AG04449 (cell line): Measurements from ENCODE around the gene CCT8.

Experiments
- CTCF ChIA-PET: fragments of 350-600 bp; formaldehyde crosslinking; extraction: SDS; loops from one replicate; lab custom pipeline; 2021; ENCODE audit warnings: antibody characterized with exemption; lab: Yijun Ruan, JAX
- POLR2A ChIA-PET: fragments of 400-600, 350-600 bp; formaldehyde crosslinking; extraction: SDS; loops from one replicate; lab custom pipeline; 2020; ENCODE audit warnings: antibody characterized with exemption, inconsistent platforms; lab: Yijun Ruan, JAX
- DNase-seq: peaks from one replicate; pipeline ENCODE4 v3.0.0-alpha.2; 2010; ENCODE audit warnings: low read depth, low spot score
- H3K4me3 ChIP-seq: 2 replicates; pipeline ENCODE4 v1.5.1; 2011; ENCODE audit warnings: low read depth, mild to moderate bottlenecking, control low read depth, low read length
- CTCF ChIP-seq: IDR thresholded peaks from one replicate; pipeline ENCODE4 v1.5.1; 2011; ENCODE audit warnings: mild to moderate bottlenecking, moderate library complexity, low read length, control low read depth, inconsistent platforms; ENCODE audit not compliant: insufficient read depth; ENCODE audit errors: missing control alignments

CCT8 gene

DNA sequence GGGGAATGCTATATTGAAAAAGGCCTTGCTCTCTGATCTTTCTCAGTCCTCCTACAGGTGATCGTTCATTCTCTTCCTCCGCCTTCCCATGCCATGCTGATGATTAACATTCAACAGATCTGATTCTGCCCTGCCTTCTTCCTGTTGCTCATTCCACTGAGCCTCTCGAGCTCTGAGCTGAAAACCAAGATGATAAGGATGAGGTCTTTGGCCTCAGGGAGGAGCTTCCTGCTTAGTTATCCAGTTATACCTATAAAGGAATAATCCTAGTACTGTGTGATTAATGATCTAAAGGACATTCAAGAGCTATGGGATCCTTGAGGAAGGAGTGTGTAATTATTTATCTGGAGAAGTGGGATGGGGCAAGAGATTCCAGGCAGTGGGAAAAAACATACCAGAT, 31.8 kb upstream of the CCT8 start:
- ChIA-PET CTCF (interaction anchor here (0.8 to 3.9 kb wide), 10 partner anchors 13 to 344 kb away, joined by 3 to 17 read pairs (median 4); no protein-coding TSS in a partner anchor), POLR2A (interaction anchor here (1.2 to 2.2 kb wide), 2 partner anchors 10 to 195 kb away, joined by 3 to 8 read pairs; no protein-coding TSS in a partner anchor)
- no peak overlapping the region for H3K4me3 ChIP-seq
- TF ChIP-seq CTCF, result no peak
- no peak for DNase-seq

- ChIA-PET CTCF (interaction anchor here (1.0 to 3.9 kb wide), 7 partner anchors 9 to 269 kb away, joined by 3 to 17 read pairs (median 4); no protein-coding TSS in a partner anchor), POLR2A (interaction anchor here (0.6 to 2.2 kb wide), 5 partner anchors 11 to 319 kb away, joined by 3 to 8 read pairs (median 3); partner anchors contain the start of gene BACH1)
Observed at GRCh38 chr21:29104239-29104708, 30.8 kb upstream of the CCT8 start.

GRCh38 chr21:29102791-29103257, 29.4 kb upstream of the CCT8 start:
- no peak overlapping the region for H3K4me3 ChIP-seq
- DNase-seq, result no peak
- CTCF ChIA-PET, result interaction anchor here (0.9 to 1.4 kb wide), 4 partner anchors 9 to 269 kb away, joined by 3 to 5 read pairs (median 3); no protein-coding TSS in a partner anchor
- POLR2A ChIA-PET, result no interaction called here
- no peak for TF ChIP-seq CTCF

More at GRCh38 chr21:29104239-29104708, 30.8 kb upstream of the CCT8 start:
- no peak for DNase-seq
- no peak for TF ChIP-seq CTCF
- H3K4me3 ChIP-seq, result no peak overlapping the region

DNA sequence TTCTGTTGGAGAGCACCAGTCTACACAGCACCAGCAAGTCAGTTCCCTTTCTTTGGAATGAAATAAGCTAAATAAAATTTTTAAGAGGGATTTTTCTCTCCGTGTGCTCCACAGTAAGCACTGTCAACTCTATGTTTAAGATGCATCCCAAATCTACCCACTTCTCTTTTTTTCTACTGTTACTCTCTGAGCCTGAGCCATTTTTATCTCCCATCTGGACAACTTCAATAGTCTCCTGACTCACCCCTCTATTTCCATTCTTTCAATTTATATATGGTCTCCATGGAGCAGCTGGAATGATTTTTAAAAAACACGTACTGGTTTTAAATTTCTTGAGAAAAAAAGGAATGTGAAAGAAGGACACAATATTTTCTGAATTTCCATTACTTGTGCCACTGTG, 24.7 kb upstream of the CCT8 start:
- no peak overlapping the region for H3K4me3 ChIP-seq
- no peak for DNase-seq
- POLR2A ChIA-PET, result interaction anchor here (0.6 to 0.8 kb wide), 3 partner anchors 47 to 202 kb away, joined by 3 to 4 read pairs (median 4); no protein-coding TSS in a partner anchor
- CTCF ChIA-PET, result interaction anchor here (1.0 to 1.9 kb wide), 6 partner anchors 8 to 401 kb away, joined by 3 to 5 read pairs (median 4); no protein-coding TSS in a partner anchor
- no peak for TF ChIP-seq CTCF

DNA sequence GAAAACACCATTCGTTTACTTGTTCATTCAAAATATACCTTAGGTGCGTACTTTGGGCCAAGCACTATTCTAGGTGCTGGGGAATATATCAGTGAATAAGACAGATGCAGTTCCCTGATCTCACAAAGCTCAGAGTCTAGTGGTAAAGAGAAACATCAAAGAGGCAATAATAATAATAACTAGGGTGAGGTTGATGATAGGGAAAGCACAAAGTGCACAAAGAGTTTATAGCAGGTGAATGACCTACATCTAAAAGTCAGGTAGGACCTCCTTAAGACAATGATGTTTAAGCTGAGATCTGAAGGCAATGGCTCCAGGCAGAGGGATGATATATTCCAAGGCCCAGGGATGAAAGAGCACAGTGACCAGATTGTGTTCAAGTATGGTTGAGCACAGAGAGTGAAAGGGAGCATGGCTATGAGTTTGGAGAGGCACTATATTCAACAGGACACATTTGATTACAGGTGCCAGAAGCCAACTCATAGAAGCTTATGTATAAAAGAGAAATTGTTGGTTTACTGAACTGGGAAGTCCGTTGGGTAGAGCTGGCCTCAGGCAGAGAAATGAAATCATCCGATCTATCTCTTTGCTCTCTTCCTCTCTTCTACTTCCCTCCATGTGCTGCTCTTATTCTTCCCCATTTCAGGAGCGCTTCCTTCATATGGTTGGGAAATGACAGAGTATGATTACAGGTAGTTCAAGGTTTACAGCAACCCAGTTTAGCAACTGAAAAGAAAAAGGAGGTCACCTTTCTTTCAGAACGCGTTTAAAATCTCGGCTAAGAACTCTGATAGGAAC, 23.0 kb upstream of the CCT8 start:
- DNase-seq, result no peak
- no peak for TF ChIP-seq CTCF
- H3K4me3 ChIP-seq, result no peak overlapping the region
- POLR2A ChIA-PET, result no interaction called here
- CTCF ChIA-PET, result interaction anchor here (0.6 to 9.8 kb wide), 2 partner anchors 37 to 275 kb away, joined by 3 to 138 read pairs; no protein-coding TSS in a partner anchor
